Transverse colon (tissue), 4 donors: ENCODE data around the gene GLTPD2. TPM values are rescaled to one million over a fixed set of nuclear protein-coding genes. Genes with fewer than 3 reads are reported as not detected.
"Not testable (repeated sequence)": the region's sequence is repeated elsewhere in the genome, so short reads cannot be mapped to it uniquely, and the experiment has no call there.

Experiments
- DNase-seq: peaks from one replicate; pipeline ENCODE4 v3.0.0-alpha.2; 2019
- H3K27ac ChIP-seq, 4 donors: fragments of 200-600 bp; sonication (generic); 2 replicates each; pipeline ENCODE4 v1.5.1; 2016 to 2018; ENCODE audit warnings: inconsistent platforms in 4 of 4
- H3K27me3 ChIP-seq: fragments of 200-600 bp; sonication (generic); 2 replicates; pipeline ENCODE4 v1.5.1; 2017; ENCODE audit warnings: inconsistent platforms
- H3K36me3 ChIP-seq, 4 donors: fragments of 200-600 bp; sonication (generic); 2 replicates each; pipeline ENCODE4 v1.5.1; 2017 to 2019; ENCODE audit warnings: inconsistent platforms in 4 of 4
- H3K4me1 ChIP-seq, 4 donors: fragments of 200-600 bp; sonication (generic); 2 replicates each; pipeline ENCODE4 v1.5.1; 2017 to 2020; ENCODE audit warnings: inconsistent platforms in 4 of 4
- H3K4me3 ChIP-seq, 4 donors: fragments of 200-600 bp; sonication (generic); 1 replicate in 1 of 4; 2 replicates in 3 of 4; pipeline versions ENCODE4 v1.5.1 to v1.6.1; 2017 to 2019; ENCODE audit warnings: inconsistent platforms in 4 of 4
- H3K9me3 ChIP-seq, 2 donors: fragments of 200-600 bp; sonication (generic); 2 replicates each; pipeline ENCODE4 v1.5.1; 2017 to 2019; ENCODE audit warnings: inconsistent platforms in 2 of 2
- CTCF ChIP-seq, 5 experiments: fragments of 200-600 bp in 3 of 5; fragments of 450-650 bp in 2 of 5; sonication (generic) in 3 of 5; IDR thresholded peaks; 1 replicate in 2 of 5; 2 replicates in 3 of 5; pipeline ENCODE4 v1.5.1; 2016 to 2017; ENCODE audit warnings: antibody characterized with exemption in 5 of 5, inconsistent platforms in 3 of 5, mild to moderate bottlenecking in 2 of 5, moderate library complexity in 1 of 5
- EP300 ChIP-seq: sonication (generic); formaldehyde crosslinking; IDR thresholded peaks from one replicate; pipeline ENCODE4 v1.6.1; 2017; ENCODE audit warnings: antibody characterized with exemption, low read depth
- POLR2A ChIP-seq: fragments of 450-650 bp; IDR thresholded peaks from one replicate; pipeline ENCODE4 v1.6.1; 2016; ENCODE audit warnings: antibody characterized with exemption, mild to moderate bottlenecking, moderate library complexity
- POLR2AphosphoS5 ChIP-seq, 3 donors: sonication (generic); formaldehyde crosslinking; IDR thresholded peaks; one replicate each; pipeline ENCODE4 v1.6.1; 2016; ENCODE audit warnings: antibody characterized with exemption in 3 of 3
- WGBS, 2 donors: methylation state at CpG; one replicate each; pipeline ENCODE4 v1.1.5; 2018; ENCODE audit warnings: low coverage in 1 of 2; 5-methylcytosine and 5-hydroxymethylcytosine counted together
- in situ Hi-C, 4 donors: fragments of 200-750 bp; cut with MboI; loops; one replicate each; pipeline versions ENCODE4 v1.15.0 to v1.15.1; 2017; ENCODE audit warnings: low sequenced_read_pairs in 3 of 4, low pct_ligation_motif_present in 1 of 4, low pct_unique_long_range_greater_than_20kb in 1 of 4
- intact Hi-C: fragments of 100-400 bp; cut with DNase I; formaldehyde crosslinking; loops from one replicate; pipeline ENCODE4 v1.15.1; 2023; ENCODE audit warnings: low total_unique reads
- total RNA-seq, 4 donors: library from RNA; depleted of rRNA; stranded (reverse); fragments of >200 nt; gene quantifications; one replicate each; pipeline ENCODE4 v1.1.0, GENCODE V29; 2016

The GLTPD2 gene
- total RNA-seq, 4 donors from 2014 or later = 0.41 to 1.7 TPM; not detected in 2

GRCh38 chr17:4827399-4827798, 38.6 kb downstream of the GLTPD2 start:
- Histone ChIP-seq H3K27me3 (no peaks in the 10 kb centered on the region), H3K27ac (no peak overlapping the region), H3K4me3 (no peak overlapping the region), H3K36me3 (no peaks in the 10 kb centered on the region), H3K9me3 (no peaks in the 10 kb centered on the region), H3K4me1 (no peaks in the 10 kb centered on the region)
- DNase-seq = no peak
- intact Hi-C loops = no loop called here
- in situ Hi-C loops = no loop called here
- WGBS, 2 donors = 72 to 83% methylated on average over 1 to 8 of the region's 8 CpGs
- no peak for TF ChIP-seq POLR2AphosphoS5 (IDR thresholded peaks at IDR 0.05)
- no peak for TF ChIP-seq CTCF (IDR thresholded peaks at IDR 0.05)
- TF ChIP-seq POLR2A = no peak
- no peak for TF ChIP-seq EP300

- DNase-seq, H3K27me3 ChIP-seq, H3K9me3 ChIP-seq, in situ Hi-C loops, H3K36me3 ChIP-seq: not testable (repeated sequence)
- Histone ChIP-seq H3K27ac (peak overlapping the region; percentile 95 to 98 (median 96)), H3K4me3 (peak overlapping the region; percentile 7 to 87 (median 78)), H3K4me1 (peaks cover 10 to 38% (median 23%) of the 10 kb centered on the region in 4 donors)
- WGBS, 2 donors = 1% methylated on average over 12 of the region's 17 CpGs; no CpG with 5 or more reads in 1 of the 2 donors
- intact Hi-C loops = loop anchor here (1.0 kb wide), 1 partner anchor 49 kb away; no protein-coding TSS in a partner anchor
Measured at GRCh38 chr17:4832829-4833177, 44.0 kb downstream of the GLTPD2 start.

- DNase-seq = peak; percentile 93
- intact Hi-C loops (loop anchor here (1.0 kb wide), 1 partner anchor 49 kb away; no protein-coding TSS in a partner anchor), in situ Hi-C loops (no loop called here)
- WGBS, 2 donors = 0 to 1% methylated on average over 10 to 65 of the region's 91 CpGs
- Histone ChIP-seq H3K4me3 (peak within 1 kb of the TSS; percentile 52 to 87 (median 78)), H3K27me3 (no peaks in the 10 kb centered on the region), H3K27ac (peak within 1 kb of the TSS; percentile 95 to 98 (median 96)), H3K36me3 (no peaks in the 10 kb centered on the region), H3K9me3 (no peaks in the 10 kb centered on the region), H3K4me1 (peaks cover 10 to 43% (median 23%) of the 10 kb centered on the region in 4 donors)
- TF ChIP-seq POLR2AphosphoS5 (IDR thresholded peaks at IDR 0.05) = peak; percentile 92 to 97 (median 93)
- TF ChIP-seq POLR2A = peak; percentile 91
- TF ChIP-seq CTCF (IDR thresholded peaks at IDR 0.05) = no peak
Measured at GRCh38 chr17:4833178-4833940, 44.6 kb downstream of the GLTPD2 start, which contains the start of gene MINK1. Gene MINK1 (plus strand): TSS chr17:4833340. CDS start chr17:4833584, 244 bp downstream.

GRCh38 chr17:4833941-4834680, 45.3 kb downstream of the GLTPD2 start:
- H3K4me3 ChIP-seq = peak overlapping the region; percentile 52 to 87 (median 78)
- intact Hi-C loops (loop anchor here (1.0 kb wide), 1 partner anchor 48 kb away; no protein-coding TSS in a partner anchor), in situ Hi-C loops (no loop called here)
- no peaks in the 10 kb centered on the region for H3K36me3 ChIP-seq
- H3K27ac ChIP-seq = peak overlapping the region; percentile 95 to 98 (median 96)
- H3K9me3 ChIP-seq = no peaks in the 10 kb centered on the region
- 0 to 3% methylated on average over 6 to 15 of the region's 15 CpGs for WGBS, 2 donors
- TF ChIP-seq POLR2AphosphoS5 (IDR thresholded peaks at IDR 0.05) = peak in 2 of 3 donors; percentile 12 to 20
- no peak for TF ChIP-seq POLR2A
- peaks cover 10 to 49% (median 23%) of the 10 kb centered on the region in 4 donors for H3K4me1 ChIP-seq
- DNase-seq = peak; percentile 47
- no peaks in the 10 kb centered on the region for H3K27me3 ChIP-seq

- H3K9me3 ChIP-seq = no peaks in the 10 kb centered on the region
- TF ChIP-seq POLR2AphosphoS5 (IDR thresholded peaks at IDR 0.05) = no peak
- TF ChIP-seq POLR2A = no peak
- TF ChIP-seq EP300 = no peak
- TF ChIP-seq CTCF (IDR thresholded peaks at IDR 0.05) = no peak
- H3K4me3 ChIP-seq = peak overlapping the region in 3 of 4 donors; percentile 72 to 87 (median 85)
- H3K36me3 ChIP-seq = no peaks in the 10 kb centered on the region
- WGBS, 2 donors = 56% methylated on average over 4 of the region's 4 CpGs; no CpG with 5 or more reads in 1 of the 2 donors
- no peaks in the 10 kb centered on the region for H3K27me3 ChIP-seq
- in situ Hi-C loops = no loop called here
- intact Hi-C loops = no loop called here
- H3K27ac ChIP-seq = peak overlapping the region; percentile 95 to 98 (median 96)
- DNase-seq = peak; percentile 28
- peaks cover 10 to 54% (median 23%) of the 10 kb centered on the region in 4 donors for H3K4me1 ChIP-seq
Measured at GRCh38 chr17:4834681-4835020, 45.9 kb downstream of the GLTPD2 start.
